ENCODE results near the gene ELMO3.

ELMO3 gene

DNA sequence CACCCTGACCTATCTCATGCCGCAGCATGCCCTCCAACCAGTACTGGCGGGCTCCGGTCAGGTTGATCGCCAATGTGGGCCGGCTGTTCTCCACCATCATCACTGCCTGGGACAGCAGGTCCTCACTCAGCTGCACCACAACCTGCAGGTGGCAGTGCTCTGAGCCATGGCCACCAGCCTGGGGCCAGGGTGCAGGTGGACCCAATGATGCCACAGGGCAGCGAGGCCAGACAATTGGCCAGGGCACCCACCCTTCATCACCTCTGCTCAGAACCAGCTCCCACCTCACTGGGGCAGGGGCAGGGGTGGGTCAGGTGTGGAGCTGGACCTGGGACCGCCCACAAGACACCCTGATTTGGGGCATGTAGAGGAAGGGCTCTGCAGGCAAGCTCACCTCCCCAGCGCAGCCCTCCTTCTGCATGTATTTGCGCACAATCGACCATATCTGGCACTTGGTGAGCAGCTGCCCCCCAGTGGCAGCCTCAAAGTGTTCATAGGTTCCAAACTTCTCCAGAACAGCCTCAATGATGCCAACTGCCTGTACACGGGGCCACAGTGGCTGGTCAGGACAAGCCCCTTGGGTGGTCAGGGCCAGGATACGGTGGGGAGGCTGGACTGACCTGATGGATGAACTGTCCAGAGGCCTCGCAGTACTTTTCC lies 19.4 kb upstream of the ELMO3 start:
- Histone ChIP-seq H3K4me3 (ENCODE audit: low read length) (no peak overlapping the region), H3K36me3 (ENCODE audit: control insufficient read depth, low read length) (no peaks in the 10 kb centered on the region), H3F3A (ENCODE audit: control insufficient read depth, insufficient read depth) (no peaks in the 10 kb centered on the region; the same call in 1 of the 2 replicates), H3K79me2 (ENCODE audit: control insufficient read depth, low read length) (0 out of 2 replicates have a peak, but pooled peaks cover 8% of the 10 kb centered on the region), H3K9me2 (replicated peaks; ENCODE audit: control insufficient read depth, low read length) (no peaks in the 10 kb centered on the region), H3K4me1 (ENCODE audit: control insufficient read depth, low read length) (peaks cover 29% of the 10 kb centered on the region), H3K27ac (ENCODE audit: low read depth, low read length) (no peak overlapping the region), H3K4me2 (ENCODE audit: low read length) (no peak overlapping the region), H4K20me1 (ENCODE audit: control insufficient read depth, insufficient read depth, low read depth, low read length) (peaks cover 7% of the 10 kb centered on the region; the same call in 1 of the 2 replicates), H3K9me3 (ENCODE audit: control insufficient read depth, insufficient read depth, low read length) (no peaks in the 10 kb centered on the region), H3K27me3 (ENCODE audit: control insufficient read depth, low read length) (peaks cover 30% of the 10 kb centered on the region)
- TF ChIP-seq EZH2phosphoT487 (IDR thresholded peaks at IDR 0.05; ENCODE audit: borderline replicate concordance, low read length), result no peak
- TF ChIP-seq, protein P1, sequence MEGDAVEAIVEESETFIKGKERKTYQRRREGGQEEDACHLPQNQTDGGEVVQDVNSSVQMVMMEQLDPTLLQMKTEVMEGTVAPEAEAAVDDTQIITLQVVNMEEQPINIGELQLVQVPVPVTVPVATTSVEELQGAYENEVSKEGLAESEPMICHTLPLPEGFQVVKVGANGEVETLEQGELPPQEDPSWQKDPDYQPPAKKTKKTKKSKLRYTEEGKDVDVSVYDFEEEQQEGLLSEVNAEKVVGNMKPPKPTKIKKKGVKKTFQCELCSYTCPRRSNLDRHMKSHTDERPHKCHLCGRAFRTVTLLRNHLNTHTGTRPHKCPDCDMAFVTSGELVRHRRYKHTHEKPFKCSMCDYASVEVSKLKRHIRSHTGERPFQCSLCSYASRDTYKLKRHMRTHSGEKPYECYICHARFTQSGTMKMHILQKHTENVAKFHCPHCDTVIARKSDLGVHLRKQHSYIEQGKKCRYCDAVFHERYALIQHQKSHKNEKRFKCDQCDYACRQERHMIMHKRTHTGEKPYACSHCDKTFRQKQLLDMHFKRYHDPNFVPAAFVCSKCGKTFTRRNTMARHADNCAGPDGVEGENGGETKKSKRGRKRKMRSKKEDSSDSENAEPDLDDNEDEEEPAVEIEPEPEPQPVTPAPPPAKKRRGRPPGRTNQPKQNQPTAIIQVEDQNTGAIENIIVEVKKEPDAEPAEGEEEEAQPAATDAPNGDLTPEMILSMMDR (IDR thresholded peaks at IDR 0.05; ENCODE audit: low read depth, low read length, poor library complexity, severe bottlenecking), result no peak

DNA sequence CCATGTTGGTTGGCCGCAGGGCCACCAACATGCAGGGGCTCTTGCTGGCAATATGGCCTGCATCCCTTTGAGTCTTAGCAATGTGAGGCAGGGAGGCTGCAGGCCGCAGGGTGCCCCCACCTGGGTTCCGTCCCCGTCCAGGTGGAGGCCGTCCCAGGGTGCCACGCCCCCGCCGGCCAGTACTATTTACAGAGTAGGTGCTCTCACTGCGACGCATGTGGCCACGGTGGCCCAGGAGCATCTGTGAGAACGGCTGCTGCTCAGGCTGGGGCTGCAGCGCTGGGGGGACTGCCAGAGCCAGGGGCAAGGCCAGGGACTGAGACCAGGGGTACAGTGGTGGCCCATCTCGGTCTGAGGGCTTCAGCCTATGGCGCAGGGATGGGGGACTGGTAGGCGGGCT lies 18.8 kb upstream of the ELMO3 start:
- H3K9me3 ChIP-seq (ENCODE audit: control insufficient read depth, insufficient read depth, low read length), result no peaks in the 10 kb centered on the region
- no peaks in the 10 kb centered on the region for H3K9me2 ChIP-seq (replicated peaks; ENCODE audit: control insufficient read depth, low read length)
- H3K4me3 ChIP-seq (ENCODE audit: low read length), result no peak overlapping the region
- peaks cover 33% of the 10 kb centered on the region for H3K4me1 ChIP-seq (ENCODE audit: control insufficient read depth, low read length)
- no peak overlapping the region for H3K27ac ChIP-seq (ENCODE audit: low read depth, low read length)
- H3K4me2 ChIP-seq (ENCODE audit: low read length), result no peak overlapping the region
- 0 out of 2 replicates have a peak, but pooled peaks cover 8% of the 10 kb centered on the region for H3K79me2 ChIP-seq (ENCODE audit: control insufficient read depth, low read length)
- no peaks in the 10 kb centered on the region for H3K36me3 ChIP-seq (ENCODE audit: control insufficient read depth, low read length)
- peaks cover 30% of the 10 kb centered on the region for H3K27me3 ChIP-seq (ENCODE audit: control insufficient read depth, low read length)
- peaks cover 7% of the 10 kb centered on the region; the same call in 1 of the 2 replicates for H4K20me1 ChIP-seq (ENCODE audit: control insufficient read depth, insufficient read depth, low read depth, low read length)
- TF ChIP-seq, protein P1 (IDR thresholded peaks at IDR 0.05; ENCODE audit: low read depth, low read length, poor library complexity, severe bottlenecking), result no peak
- no peak for TF ChIP-seq EZH2phosphoT487 (IDR thresholded peaks at IDR 0.05; ENCODE audit: borderline replicate concordance, low read length)
- no peaks in the 10 kb centered on the region; the same call in 1 of the 2 replicates for H3F3A ChIP-seq (ENCODE audit: control insufficient read depth, insufficient read depth)

DNA sequence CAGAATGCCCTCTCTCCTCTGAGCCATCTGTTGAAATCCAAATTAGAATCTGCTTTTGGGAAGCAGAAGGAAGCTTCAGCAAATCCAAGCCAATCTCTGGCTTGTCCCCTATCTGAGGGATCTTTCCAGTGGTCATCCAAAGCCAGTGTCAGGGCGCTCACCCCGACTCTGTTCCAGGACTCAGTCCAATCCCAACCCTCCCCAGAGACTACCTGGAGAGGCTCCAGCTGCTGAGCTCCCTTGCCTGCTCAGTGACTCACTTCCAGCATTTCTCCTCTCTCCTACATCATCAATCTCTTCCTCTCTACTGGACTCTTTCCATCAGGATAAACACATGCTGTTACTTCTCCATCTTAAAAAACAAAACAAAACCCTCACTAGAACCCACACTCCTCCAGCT lies 17.6 kb upstream of the ELMO3 start:
- Histone ChIP-seq H3K4me2 (ENCODE audit: low read length) (no peak overlapping the region), H3K27ac (ENCODE audit: low read depth, low read length) (no peak overlapping the region), H3K27me3 (ENCODE audit: control insufficient read depth, low read length) (peaks cover 37% of the 10 kb centered on the region), H3K4me1 (ENCODE audit: control insufficient read depth, low read length) (peaks cover 39% of the 10 kb centered on the region), H3F3A (ENCODE audit: control insufficient read depth, insufficient read depth) (no peaks in the 10 kb centered on the region), H3K79me2 (ENCODE audit: control insufficient read depth, low read length) (0 out of 2 replicates have a peak, but pooled peaks cover 8% of the 10 kb centered on the region), H4K20me1 (ENCODE audit: control insufficient read depth, insufficient read depth, low read depth, low read length) (peaks cover 7% of the 10 kb centered on the region; the same call in 1 of the 2 replicates), H3K4me3 (ENCODE audit: low read length) (no peak overlapping the region), H3K36me3 (ENCODE audit: control insufficient read depth, low read length) (no peaks in the 10 kb centered on the region), H3K9me2 (replicated peaks; ENCODE audit: control insufficient read depth, low read length) (no peaks in the 10 kb centered on the region), H3K9me3 (ENCODE audit: control insufficient read depth, insufficient read depth, low read length) (no peaks in the 10 kb centered on the region)
- TF ChIP-seq, protein P1 (IDR thresholded peaks at IDR 0.05; ENCODE audit: low read depth, low read length, poor library complexity, severe bottlenecking), result no peak
- no peak for TF ChIP-seq EZH2phosphoT487 (IDR thresholded peaks at IDR 0.05; ENCODE audit: borderline replicate concordance, low read length)
